KG1 (cell line): Measurements from ENCODE around the gene MUL1.

Source experiments
- DNase-seq: peaks from one replicate; lab custom pipeline; 2025; lab: John Stamatoyannopoulos, UW

MUL1 gene

DNA sequence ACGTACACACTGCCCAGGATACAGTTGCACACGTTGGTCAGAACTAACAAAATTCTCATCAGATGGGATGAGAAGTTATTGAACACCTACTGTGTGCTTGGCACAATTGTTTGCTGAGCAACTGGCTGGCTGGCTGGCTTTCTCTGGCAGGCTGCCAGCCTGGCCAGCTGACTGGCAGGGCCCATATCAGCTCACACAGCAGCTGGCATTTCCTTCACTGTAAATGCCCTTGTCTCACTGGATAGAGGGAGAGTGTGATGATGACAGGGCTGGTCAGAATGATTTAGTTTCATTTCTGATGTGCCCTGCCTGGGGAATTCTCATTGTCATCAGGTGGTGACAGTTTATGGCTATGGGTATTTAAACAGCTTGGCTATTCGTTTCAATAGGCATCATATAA, 37.8 kb downstream of the MUL1 start:
- DNase-seq, result no peak

DNA sequence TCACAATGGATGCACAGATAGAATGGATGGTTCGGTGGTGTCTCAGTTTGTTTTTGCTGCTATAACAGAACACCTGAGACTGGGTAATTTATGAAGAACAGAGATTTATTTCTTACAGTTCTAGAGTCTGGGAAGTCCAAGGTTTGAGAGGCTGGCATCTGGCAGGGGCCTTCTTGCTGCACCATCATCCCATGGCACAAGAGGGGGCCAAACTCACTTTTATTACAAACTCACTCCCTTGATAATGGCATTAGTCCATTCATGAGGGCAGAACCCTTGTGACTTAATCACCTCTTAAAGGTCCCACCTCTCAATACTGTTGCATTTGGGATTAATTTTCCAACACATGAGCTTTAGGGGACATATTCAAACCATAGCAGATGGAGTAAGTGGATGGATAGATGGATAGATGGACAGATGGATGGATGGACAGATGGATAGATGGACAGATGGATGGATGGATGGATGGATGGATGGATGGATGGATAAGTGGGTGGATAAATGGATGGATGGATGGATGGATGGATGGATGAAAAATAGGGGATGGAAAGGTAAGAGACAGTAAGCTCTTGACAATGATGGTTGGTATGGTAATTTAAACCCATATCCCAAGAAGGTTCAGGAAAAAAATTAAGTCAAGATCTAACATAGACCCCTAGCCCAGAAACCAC, 38.4 kb downstream of the MUL1 start:
- no peak for DNase-seq

DNA sequence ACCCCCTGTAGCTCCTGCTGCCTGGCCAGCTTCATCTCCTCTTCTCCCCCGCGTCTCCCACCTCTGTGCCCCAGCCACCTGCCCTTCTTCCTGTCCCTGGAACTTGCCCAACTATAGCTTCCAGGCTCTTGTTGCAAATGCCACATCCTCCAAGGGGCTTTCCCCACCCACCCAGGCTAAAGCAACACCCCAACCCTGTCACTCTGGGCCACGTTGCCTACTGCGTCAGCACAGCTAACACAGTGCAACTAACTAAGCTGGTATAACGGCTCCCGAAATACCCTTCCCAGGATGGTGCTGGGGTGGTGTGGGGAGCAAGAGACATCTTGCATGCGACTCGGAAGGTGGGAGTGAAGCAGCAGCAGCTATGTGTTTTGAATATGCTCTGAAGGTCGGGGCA, 41.7 kb downstream of the MUL1 start:
- DNase-seq, result no peak

DNA sequence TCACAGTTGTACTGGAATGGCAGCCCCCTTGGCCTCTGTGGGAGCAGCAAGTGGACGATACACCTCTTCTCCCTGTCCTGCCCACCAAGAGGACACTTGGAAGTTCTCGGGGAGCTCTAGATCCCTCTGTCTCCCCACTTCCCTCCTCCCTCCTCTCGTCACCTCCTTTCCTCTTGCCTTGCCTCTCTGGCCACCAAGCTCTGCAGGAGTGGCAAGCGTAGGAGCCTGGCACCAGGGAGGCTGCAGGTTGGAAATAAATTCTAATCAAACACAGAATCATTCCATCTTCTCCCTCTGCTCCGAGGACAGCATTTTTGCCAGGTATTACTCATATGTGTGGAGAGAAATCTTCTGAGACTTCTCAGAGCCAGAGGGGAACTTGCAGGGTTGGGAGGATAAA, 42.8 kb downstream of the MUL1 start:
- no peak for DNase-seq

DNA sequence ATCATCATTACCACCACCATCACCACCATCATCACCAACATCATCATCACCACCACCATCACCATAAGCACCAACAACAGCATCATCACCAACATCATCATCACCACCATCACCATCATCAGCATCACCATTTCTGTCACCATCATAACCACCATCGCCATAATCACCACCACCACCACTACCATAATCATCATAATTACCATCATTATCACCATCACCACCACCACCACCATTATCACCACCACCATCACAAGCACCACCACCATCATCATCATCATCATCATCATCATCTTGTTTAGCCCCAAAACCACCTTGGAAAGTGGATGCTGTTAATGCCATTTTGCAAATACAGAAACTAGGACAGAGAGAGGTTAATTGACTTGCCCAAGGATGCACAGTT, 44.4 kb downstream of the MUL1 start:
- DNase-seq, result no peak

DNA sequence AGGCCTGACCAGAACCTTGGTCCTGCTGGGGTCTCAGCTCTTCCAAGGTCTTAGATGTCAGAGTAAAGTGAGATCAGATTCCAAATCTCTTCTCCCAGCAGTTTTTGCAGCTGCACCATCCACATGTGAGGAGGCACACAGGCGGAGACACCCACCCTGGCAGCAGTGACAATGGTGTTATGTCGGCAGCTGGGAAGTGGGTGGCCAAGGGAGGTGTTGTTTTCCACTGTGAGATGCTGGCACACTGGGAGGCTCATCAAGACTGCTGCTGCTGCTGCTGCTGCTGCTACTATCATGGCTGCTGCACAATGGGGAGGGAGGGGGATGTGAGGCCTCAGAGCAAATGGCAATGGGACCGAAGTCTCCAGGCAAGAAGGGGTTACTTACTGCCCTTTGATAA, 45.6 kb downstream of the MUL1 start:
- DNase-seq, result no peak

DNA sequence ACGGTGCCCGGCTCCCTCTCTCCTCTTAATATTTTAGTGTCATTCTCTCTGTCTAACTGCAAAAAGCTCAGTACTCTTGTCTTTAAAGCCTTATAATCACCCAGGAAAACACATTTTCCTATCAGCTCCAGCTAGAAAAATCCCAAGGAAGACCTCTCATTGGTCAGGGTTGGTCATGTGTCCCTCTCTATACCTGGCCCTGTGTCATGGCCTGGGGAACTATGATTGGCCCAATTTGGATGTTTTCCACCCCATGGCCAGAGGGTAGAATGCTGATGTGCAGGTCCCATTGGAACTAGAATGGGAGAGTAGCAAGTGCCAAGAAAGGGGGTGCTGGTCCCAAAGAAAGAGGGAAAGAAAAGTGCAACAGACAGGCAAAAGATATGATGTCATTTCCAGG, 49.2 kb downstream of the MUL1 start:
- DNase-seq, result no peak

DNA sequence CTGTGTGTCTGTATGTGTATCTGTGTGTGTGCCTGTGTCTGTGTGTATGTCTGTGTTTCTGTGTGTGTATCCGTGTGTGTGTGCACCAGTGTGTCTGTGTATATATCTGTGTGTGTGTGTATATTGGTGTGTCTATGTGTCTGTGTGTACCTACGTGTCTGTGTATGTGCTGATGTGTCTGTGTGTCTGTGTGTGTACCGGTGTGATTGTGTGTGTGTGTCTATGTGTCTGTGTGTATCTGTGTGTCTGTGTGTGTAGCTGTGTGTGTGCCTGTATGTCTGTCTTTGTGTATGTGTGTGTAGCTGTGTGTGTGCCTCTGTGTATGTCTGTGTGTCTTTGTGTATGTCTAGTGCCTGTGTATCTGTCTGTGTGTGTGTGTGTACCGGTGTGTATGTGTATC, 53.9 kb downstream of the MUL1 start:
- DNase-seq, result no peak

DNA sequence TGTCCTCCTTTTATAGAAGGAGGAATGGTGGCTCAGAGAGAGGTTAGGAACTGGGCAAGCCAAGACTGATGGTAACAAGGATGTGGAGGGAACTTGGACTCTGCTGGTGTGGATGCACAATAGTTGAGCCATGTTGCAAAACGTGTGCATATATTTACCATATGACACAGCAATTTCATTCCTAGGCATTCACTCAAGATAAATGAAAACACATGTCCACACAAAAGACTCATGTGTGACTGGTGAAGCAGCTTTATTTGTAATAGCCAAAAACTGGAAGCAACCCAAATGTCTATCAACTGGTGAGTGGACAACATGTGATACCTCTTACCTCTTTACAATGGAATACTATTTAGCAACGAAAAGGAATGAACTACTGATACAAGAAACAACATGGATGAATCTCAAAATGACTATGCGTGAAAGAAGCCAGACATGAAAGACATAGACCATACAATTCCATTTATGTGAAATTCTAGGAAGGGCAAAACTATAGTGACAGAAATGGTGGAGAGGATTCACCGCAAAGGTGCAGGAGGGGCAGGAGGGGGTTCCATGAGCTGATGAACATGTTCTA, 58.1 kb downstream of the MUL1 start:
- DNase-seq, result no peak
